GM13977 (cell line): Measurements from ENCODE around the gene CALHM4.

Experiments used
- DNase-seq: peaks from one replicate; pipeline ENCODE4 v3.0.0; 2012; ENCODE audit warnings: low spot score
- in situ Hi-C: fragments of 300-500 bp; cut with MboI; formaldehyde crosslinking; loops from one replicate; pipeline ENCODE4 v1.12.0; 2022; ENCODE audit warnings: low sequenced_read_pairs, low pct_unique_long_range_greater_than_20kb, mixed read lengths, inconsistent platforms; ENCODE audit not compliant: unreplicated experiment
- TF ChIP-seq, protein P1 (sequence below): IDR thresholded peaks from 2 replicates; pipeline ENCODE4 v1.5.1; 2012; ENCODE audit warnings: mild to moderate bottlenecking, control low read depth; ENCODE audit not compliant: insufficient read depth; ENCODE audit errors: extremely low read depth, missing control alignments

The CALHM4 gene

DNA sequence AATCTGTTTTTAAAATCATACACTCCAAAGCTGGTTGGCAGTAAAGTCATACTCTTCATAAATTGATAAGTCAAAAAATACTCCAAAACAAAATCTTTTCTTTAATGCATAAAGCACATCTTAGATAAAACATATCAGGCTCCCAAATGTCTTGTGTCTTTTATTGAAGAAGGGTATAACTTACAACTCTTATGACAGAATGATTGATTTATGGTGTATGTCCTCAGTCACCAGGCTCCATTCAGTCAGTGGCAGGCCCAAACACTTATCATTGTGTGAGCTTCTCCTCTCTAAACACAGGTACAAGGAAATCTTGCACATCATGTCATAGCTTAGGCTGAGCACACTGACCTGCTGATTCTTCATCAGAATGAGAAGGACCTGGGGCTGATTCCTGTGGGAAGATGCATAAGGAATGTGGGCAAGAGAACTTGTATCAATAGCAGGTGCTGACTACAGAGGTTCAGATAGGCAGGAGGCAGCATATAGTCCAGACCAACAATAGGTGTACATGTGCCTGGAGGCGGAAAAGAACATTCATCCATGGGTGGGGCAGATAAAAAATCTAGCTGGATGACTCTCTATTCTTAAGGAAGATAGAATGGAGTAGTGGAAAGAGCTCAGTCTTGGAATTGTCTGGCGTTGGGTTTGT lies 40.2 kb upstream of the CALHM4 start:
- in situ Hi-C loops: no loop called here

DNA sequence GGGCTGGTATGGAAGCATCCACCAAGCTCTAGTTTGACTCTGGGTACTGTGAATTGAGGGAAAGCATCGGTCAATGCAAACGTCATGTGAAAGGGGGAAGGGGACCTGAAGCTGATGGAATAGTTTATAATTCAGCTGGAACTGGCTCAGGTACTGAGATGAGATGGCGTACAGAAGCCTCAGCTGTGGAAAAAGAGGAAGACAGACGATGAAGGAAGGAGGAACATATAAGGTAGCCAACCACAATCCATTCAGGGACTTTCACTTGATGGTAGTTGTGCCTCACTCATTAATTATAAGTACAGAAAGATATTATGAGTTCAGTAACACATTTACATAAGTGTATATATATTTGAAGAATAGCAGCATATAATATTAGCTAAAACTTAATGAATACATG lies 39.4 kb upstream of the CALHM4 start:
- in situ Hi-C loops: no loop called here
- TF ChIP-seq, protein P1, sequence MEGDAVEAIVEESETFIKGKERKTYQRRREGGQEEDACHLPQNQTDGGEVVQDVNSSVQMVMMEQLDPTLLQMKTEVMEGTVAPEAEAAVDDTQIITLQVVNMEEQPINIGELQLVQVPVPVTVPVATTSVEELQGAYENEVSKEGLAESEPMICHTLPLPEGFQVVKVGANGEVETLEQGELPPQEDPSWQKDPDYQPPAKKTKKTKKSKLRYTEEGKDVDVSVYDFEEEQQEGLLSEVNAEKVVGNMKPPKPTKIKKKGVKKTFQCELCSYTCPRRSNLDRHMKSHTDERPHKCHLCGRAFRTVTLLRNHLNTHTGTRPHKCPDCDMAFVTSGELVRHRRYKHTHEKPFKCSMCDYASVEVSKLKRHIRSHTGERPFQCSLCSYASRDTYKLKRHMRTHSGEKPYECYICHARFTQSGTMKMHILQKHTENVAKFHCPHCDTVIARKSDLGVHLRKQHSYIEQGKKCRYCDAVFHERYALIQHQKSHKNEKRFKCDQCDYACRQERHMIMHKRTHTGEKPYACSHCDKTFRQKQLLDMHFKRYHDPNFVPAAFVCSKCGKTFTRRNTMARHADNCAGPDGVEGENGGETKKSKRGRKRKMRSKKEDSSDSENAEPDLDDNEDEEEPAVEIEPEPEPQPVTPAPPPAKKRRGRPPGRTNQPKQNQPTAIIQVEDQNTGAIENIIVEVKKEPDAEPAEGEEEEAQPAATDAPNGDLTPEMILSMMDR: no peak
- DNase-seq: no peak

More for the DNA sequence above, 40.2 kb upstream of the CALHM4 start:
- TF ChIP-seq, protein P1: no peak
- no peak for DNase-seq

DNA sequence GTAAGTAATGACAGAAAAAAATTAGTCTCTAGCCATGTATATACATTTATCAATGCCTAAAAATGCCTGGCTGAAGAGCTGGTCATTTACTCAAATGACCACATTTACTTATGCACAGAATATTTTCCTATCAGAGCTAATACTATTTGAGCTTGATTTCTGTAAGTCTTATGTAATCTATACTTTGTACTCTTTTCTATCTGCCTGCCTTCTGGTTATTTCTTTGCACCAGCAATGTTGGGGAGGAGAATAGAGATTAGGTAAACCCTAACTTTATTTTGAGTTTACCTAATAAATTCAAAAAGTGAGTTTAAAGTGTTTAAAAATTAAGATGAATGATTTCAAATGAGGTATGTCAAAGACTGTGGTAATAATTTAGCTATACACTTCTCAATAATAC lies 38.4 kb upstream of the CALHM4 start:
- no peak for DNase-seq
- TF ChIP-seq, protein P1: no peak
- in situ Hi-C loops: no loop called here

DNA sequence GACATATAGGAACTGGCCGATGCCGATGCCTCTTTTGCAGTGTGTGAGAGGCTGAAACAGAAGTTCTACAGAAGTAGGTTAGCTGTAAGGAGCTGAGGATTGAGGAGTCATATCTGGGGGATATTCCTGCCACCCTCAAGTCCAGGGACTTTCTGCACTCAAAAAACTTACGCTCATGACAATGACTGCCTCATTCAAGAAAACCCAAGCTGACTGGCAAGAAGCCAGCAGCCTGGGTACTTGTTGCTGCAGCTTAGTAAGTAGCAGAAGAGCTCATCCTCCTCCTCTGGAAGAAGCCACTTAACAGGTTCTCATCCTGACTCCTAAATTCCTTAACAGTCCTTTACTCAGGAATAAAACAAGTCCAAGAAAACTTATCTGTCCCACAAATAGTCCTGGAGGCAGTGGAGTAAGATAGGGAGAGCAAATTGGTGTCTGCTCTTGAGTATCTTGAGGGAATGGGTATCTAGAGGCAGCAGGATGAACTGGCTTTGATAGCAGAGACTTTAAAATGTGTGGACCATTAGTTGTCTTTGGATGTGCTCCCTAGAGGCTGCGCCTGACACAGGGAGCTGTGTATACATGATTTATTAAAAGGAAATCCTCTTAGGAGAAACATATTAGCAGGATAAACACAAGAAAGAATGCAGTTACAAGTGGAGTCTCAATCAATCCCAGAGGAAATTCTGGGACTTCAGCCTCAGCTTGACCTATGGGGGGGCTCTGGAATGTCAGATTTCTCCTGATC lies 34.8 kb upstream of the CALHM4 start:
- in situ Hi-C loops: no loop called here
- DNase-seq: no peak
- TF ChIP-seq, protein P1: no peak

DNA sequence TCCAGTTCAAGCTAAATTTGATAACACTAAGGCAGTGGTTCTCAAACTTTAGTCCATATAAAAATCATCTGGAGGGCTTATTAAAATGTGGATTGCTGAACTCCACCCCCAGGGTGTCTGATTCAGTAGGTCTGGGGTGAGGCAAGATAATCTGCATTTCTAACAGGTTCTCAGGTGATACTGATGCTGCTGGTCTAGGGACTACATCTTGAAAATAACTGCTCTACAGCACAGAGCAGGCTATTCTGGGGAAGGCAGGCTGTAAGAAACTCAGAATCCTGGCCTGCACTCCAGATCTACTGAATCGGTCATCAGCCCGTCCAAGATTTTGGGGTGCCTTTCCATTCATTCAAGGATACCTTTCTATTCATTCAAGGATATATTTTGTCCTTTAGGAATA lies 30.7 kb upstream of the CALHM4 start:
- TF ChIP-seq, protein P1: no peak
- in situ Hi-C loops: no loop called here
- DNase-seq: no peak

DNA sequence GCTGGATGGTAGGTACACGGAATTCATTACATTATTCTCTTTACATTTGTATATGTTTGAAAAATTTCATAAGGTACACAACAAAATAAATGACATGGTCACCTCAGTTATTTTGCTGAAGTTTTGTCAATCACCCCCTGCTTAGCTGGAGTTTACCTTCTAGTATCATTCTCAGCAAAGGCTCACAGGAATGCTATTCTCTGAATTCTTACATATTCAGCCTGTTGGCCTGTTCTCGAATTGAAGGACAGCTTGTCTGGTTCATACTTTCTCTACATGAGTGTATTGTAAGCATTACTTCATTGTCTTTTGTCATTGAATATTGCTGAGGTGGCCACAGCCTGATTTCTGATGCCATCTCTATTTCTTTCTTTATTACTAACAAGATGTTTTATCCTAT lies 29.3 kb upstream of the CALHM4 start:
- TF ChIP-seq, protein P1: no peak
- DNase-seq: no peak
- in situ Hi-C loops: no loop called here
